ENCODE measurements around the gene ZNF157.

DNA sequence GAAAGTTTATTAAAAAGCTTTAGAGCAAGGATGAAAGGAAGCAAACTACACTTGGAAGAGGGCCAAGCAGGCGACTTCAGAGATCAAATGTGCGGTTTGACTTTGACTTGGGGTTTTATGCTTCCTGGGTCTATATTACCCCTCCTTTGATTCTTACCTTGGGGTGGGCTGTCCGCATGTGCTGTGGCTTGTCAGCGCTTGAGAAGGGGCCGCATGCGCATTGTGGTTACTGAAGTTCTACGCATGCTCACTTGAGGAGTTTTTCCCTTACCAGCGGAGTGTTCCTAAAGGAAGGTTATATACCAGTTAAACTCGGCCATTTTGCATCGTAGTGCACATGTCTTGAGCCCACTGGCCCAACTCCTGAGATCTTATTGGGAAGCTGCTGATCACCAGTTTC lies 9.9 kb downstream of the ZNF157 start:
- TF ChIP-seq GATA1 (IDR thresholded peaks at IDR 0.05; ENCODE audit: low read depth, low read length) (no peak), POLR2A (IDR thresholded peaks at IDR 0.05; ENCODE audit: low read length) (no peak)
